Measurements from ENCODE around the gene PGAP1. TPM values are rescaled to one million over a fixed set of nuclear protein-coding genes. Genes with fewer than 3 reads are reported as not detected.
"Not testable (repeated sequence)": the region's sequence is repeated elsewhere in the genome, so short reads cannot be mapped to it uniquely, and the experiment has no call there.

The PGAP1 gene
- total and polyA plus RNA-seq, 5 donors from 2014 or later: 1.1 to 19.2 (median 2.2) TPM

DNA sequence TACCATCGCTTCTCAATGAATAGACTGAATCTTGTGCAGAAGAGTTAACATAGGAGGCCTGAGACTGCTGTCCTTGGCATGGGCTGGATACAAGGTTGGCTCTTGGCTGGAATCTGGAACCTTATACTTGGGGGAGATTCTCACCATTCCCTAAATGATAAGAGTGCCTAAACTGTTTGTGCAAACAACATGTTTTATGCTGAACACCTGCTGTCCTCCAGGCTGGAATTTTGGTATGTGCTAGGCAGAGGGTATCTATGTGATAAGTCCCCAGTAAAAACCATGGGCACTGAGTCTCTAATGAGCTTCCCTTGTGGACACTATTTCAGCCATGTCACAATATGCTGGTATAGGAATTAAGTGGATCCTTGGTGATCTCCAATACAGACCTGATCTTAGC, 12.8 kb downstream of the PGAP1 start:
- Mint-ChIP-seq H3K4me1 (peaks cover 10 to 23% (median 15%) of the 10 kb centered on the region in 4 donors), H3K27me3 (no peaks in the 10 kb centered on the region), H3K4me3 (peak overlapping the region in 1 of 4 donors; percentile 14), H3K36me3 (peaks cover 14% of the 10 kb centered on the region), H3K9me3 (peaks cover 0 to 7% (median 0%) of the 10 kb centered on the region in 7 donors), H3K27ac (peak overlapping the region in 1 of 3 donors; percentile 81)
- ATAC-seq (ENCODE audit: low read depth in 2 of 2): no peak
- no peak for DNase-seq
- peaks cover 12% of the 10 kb centered on the region for H3K4me1 ChIP-seq (ENCODE audit: control insufficient read depth, insufficient read depth, low read length, poor library complexity, severe bottlenecking)
- H3K4me3 ChIP-seq (ENCODE audit: low read depth, low read length): no peak overlapping the region
- no peaks in the 10 kb centered on the region for H3K27me3 ChIP-seq (ENCODE audit: control insufficient read depth, insufficient read depth, low read length)
- peaks cover 4% of the 10 kb centered on the region for H3K36me3 ChIP-seq (ENCODE audit: control insufficient read depth, insufficient read depth, low read length)
- H3K27ac ChIP-seq (ENCODE audit: insufficient read depth, low read length, poor library complexity, severe bottlenecking): peak overlapping the region; percentile 31
- H3K9me3 ChIP-seq (ENCODE audit: control insufficient read depth in 2 of 2, low read length in 2 of 2): no peaks in the 10 kb centered on the region

DNA sequence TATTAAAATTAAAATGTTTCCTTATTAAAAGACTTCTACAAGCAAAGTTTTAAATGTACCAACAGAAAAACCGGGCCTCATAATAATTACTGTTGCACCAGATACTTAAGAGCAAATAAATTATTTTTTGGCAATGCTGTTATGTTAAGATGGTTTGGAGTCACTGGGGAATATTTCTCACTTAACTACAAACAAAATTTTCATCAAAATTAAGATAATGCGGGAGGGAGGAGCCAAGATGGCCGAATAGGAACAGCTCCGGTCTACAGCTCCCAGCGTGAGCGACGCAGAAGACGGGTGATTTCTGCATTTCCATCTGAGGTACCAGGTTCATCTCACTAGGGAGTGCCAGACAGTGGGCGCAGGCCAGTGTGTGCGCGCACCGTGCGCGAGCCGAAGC, 21.1 kb downstream of the PGAP1 start:
- H3K27me3 ChIP-seq (ENCODE audit: control insufficient read depth, insufficient read depth, low read length); H3K27ac ChIP-seq (ENCODE audit: insufficient read depth, low read length, poor library complexity, severe bottlenecking); DNase-seq; ATAC-seq (ENCODE audit: low read depth in 2 of 2); H3K4me1 Mint-ChIP-seq; H3K4me1 ChIP-seq (ENCODE audit: control insufficient read depth, insufficient read depth, low read length, poor library complexity, severe bottlenecking); H3K36me3 Mint-ChIP-seq; H3K9me3 Mint-ChIP-seq; H3K27me3 Mint-ChIP-seq; H3K4me3 ChIP-seq (ENCODE audit: low read depth, low read length); H3K9me3 ChIP-seq (ENCODE audit: control insufficient read depth in 2 of 2, low read length in 2 of 2); H3K27ac Mint-ChIP-seq: not testable (repeated sequence)
- H3K36me3 ChIP-seq (ENCODE audit: control insufficient read depth, insufficient read depth, low read length): peaks cover 10% of the 10 kb centered on the region
- peak overlapping the region in 1 of 4 donors; percentile 43 for H3K4me3 Mint-ChIP-seq

DNA sequence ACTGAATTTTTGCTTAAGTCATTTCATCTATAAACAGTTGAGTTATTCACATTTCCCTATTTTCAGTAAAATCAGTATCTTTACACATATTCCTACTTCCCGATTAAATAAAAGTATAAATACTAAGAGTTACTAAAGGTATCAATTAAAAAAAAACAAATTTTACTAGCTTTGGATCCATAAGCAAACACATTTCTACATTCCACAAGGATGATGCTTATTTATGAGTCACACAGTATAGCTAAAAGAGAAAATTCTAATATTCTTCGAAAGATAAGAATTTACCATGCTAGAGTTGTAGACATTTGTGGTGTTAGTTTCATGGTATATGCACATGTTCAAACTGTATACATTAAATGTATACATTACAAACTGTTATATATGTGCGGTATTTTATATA, 23.7 kb downstream of the PGAP1 start:
- no peaks in the 10 kb centered on the region for H3K27me3 ChIP-seq (ENCODE audit: control insufficient read depth, insufficient read depth, low read length)
- Mint-ChIP-seq H3K36me3 (peaks cover 15% of the 10 kb centered on the region), H3K4me1 (peaks cover 0 to 7% (median 2%) of the 10 kb centered on the region in 4 donors), H3K9me3 (peaks cover 0 to 2% (median 0%) of the 10 kb centered on the region in 7 donors), H3K27me3 (no peaks in the 10 kb centered on the region), H3K27ac (no peak overlapping the region), H3K4me3 (no peak overlapping the region)
- ATAC-seq (ENCODE audit: low read depth in 2 of 2): no peak
- H3K4me3 ChIP-seq (ENCODE audit: low read depth, low read length): no peak overlapping the region
- H3K36me3 ChIP-seq (ENCODE audit: control insufficient read depth, insufficient read depth, low read length): peaks cover 13% of the 10 kb centered on the region
- H3K4me1 ChIP-seq (ENCODE audit: control insufficient read depth, insufficient read depth, low read length, poor library complexity, severe bottlenecking): no peaks in the 10 kb centered on the region
- no peak for DNase-seq
- no peaks in the 10 kb centered on the region for H3K9me3 ChIP-seq (ENCODE audit: control insufficient read depth in 2 of 2, low read length in 2 of 2)
- H3K27ac ChIP-seq (ENCODE audit: insufficient read depth, low read length, poor library complexity, severe bottlenecking): no peak overlapping the region

DNA sequence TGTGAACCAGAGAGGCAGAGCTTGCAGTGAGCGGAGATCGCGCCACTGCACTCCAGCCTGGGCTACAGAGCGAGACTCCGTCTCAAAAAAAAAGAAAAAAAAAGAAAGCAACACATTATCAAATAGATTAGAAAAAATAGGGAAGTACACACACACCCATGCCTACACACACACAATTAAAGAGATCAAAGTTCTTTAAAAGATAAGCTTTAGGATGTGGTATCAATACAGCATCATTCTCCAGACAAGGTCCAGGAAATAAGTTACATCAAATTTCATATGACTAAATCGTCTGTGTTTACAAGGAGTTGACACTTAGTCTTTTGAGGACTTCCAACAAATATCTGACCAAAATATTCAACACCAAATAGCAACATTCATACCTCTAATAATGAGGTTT, 25.7 kb downstream of the PGAP1 start:
- Histone ChIP-seq H3K27me3 (ENCODE audit: control insufficient read depth, insufficient read depth, low read length) (no peaks in the 10 kb centered on the region), H3K36me3 (ENCODE audit: control insufficient read depth, insufficient read depth, low read length) (peaks cover 16% of the 10 kb centered on the region), H3K27ac (ENCODE audit: insufficient read depth, low read length, poor library complexity, severe bottlenecking) (no peak overlapping the region), H3K4me3 (ENCODE audit: low read depth, low read length) (no peak overlapping the region), H3K4me1 (ENCODE audit: control insufficient read depth, insufficient read depth, low read length, poor library complexity, severe bottlenecking) (no peaks in the 10 kb centered on the region), H3K9me3 (ENCODE audit: control insufficient read depth in 2 of 2, low read length in 2 of 2) (no peaks in the 10 kb centered on the region)
- H3K9me3 Mint-ChIP-seq: peaks cover 0 to 2% (median 0%) of the 10 kb centered on the region in 7 donors
- no peaks in the 10 kb centered on the region for H3K27me3 Mint-ChIP-seq
- no peak for DNase-seq
- no peak overlapping the region for H3K4me3 Mint-ChIP-seq
- H3K4me1 Mint-ChIP-seq: peaks cover 0 to 7% (median 2%) of the 10 kb centered on the region in 4 donors
- no peak for ATAC-seq (ENCODE audit: low read depth in 2 of 2)
- H3K36me3 Mint-ChIP-seq: peaks cover 26% of the 10 kb centered on the region
- H3K27ac Mint-ChIP-seq: no peak overlapping the region

DNA sequence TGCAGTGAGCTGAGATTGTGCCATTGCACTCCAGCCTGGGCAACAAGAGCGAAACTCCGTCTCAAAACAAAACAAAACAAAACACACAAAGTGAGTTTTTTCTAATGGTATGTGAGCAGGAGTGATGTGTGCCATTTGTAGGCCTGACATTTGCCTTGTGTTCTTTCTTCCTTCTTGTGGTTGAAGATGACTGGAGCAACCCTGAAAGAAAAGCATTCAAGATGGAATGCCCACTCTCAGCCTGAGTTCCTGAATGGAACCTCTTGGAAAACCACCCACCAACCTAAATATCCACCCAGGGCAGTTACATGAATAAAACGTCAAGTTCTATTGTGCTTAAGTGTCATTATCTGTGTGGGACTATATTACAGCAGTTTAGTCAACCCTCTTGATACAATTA, 26.5 kb downstream of the PGAP1 start:
- Histone ChIP-seq H3K36me3 (ENCODE audit: control insufficient read depth, insufficient read depth, low read length) (peaks cover 21% of the 10 kb centered on the region), H3K27me3 (ENCODE audit: control insufficient read depth, insufficient read depth, low read length) (no peaks in the 10 kb centered on the region), H3K9me3 (ENCODE audit: control insufficient read depth in 2 of 2, low read length in 2 of 2) (no peaks in the 10 kb centered on the region), H3K4me1 (ENCODE audit: control insufficient read depth, insufficient read depth, low read length, poor library complexity, severe bottlenecking) (no peaks in the 10 kb centered on the region), H3K27ac (ENCODE audit: insufficient read depth, low read length, poor library complexity, severe bottlenecking) (no peak overlapping the region), H3K4me3 (ENCODE audit: low read depth, low read length) (no peak overlapping the region)
- Mint-ChIP-seq H3K27ac (peak overlapping the region in 1 of 3 donors; percentile 9), H3K4me3 (no peak overlapping the region), H3K27me3 (no peaks in the 10 kb centered on the region), H3K9me3 (no peaks in the 10 kb centered on the region), H3K36me3 (peaks cover 33% of the 10 kb centered on the region), H3K4me1 (peaks cover 0 to 4% (median under 1%) of the 10 kb centered on the region in 4 donors)
- ATAC-seq (ENCODE audit: low read depth in 2 of 2): no peak
- DNase-seq: no peak

DNA sequence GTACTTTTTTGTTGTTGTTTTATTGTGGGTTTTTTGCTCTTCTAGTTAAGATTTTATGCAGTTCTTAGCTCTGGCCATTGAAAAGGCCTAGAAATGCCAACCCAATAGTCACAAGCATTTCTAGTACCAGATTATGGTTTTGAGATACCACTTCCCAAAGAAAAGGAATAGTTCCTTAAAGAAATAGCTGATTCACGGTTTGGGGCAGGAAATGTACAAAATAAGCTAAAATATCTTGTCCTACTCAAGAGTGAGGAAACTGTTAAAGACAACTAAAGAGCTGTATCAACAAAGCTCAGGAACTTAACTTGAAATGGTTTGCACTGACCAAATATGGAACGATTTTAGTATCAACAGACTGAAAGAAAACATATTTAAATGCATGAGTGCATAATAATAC, 35.4 kb downstream of the PGAP1 start:
- no peaks in the 10 kb centered on the region for H3K27me3 ChIP-seq (ENCODE audit: control insufficient read depth, insufficient read depth, low read length)
- H3K36me3 ChIP-seq (ENCODE audit: control insufficient read depth, insufficient read depth, low read length): peaks cover 15% of the 10 kb centered on the region
- ATAC-seq (ENCODE audit: low read depth in 2 of 2) (no peak), DNase-seq (no peak)
- H3K4me3 ChIP-seq (ENCODE audit: low read depth, low read length): no peak overlapping the region
- H3K9me3 ChIP-seq (ENCODE audit: control insufficient read depth in 2 of 2, low read length in 2 of 2): no peaks in the 10 kb centered on the region
- Mint-ChIP-seq H3K36me3 (peaks cover 48% of the 10 kb centered on the region), H3K27ac (no peak overlapping the region), H3K27me3 (no peaks in the 10 kb centered on the region), H3K4me3 (no peak overlapping the region), H3K4me1 (peaks cover 0 to 6% (median 0%) of the 10 kb centered on the region in 4 donors), H3K9me3 (no peaks in the 10 kb centered on the region)
- no peak overlapping the region for H3K27ac ChIP-seq (ENCODE audit: insufficient read depth, low read length, poor library complexity, severe bottlenecking)
- no peaks in the 10 kb centered on the region for H3K4me1 ChIP-seq (ENCODE audit: control insufficient read depth, insufficient read depth, low read length, poor library complexity, severe bottlenecking)

DNA sequence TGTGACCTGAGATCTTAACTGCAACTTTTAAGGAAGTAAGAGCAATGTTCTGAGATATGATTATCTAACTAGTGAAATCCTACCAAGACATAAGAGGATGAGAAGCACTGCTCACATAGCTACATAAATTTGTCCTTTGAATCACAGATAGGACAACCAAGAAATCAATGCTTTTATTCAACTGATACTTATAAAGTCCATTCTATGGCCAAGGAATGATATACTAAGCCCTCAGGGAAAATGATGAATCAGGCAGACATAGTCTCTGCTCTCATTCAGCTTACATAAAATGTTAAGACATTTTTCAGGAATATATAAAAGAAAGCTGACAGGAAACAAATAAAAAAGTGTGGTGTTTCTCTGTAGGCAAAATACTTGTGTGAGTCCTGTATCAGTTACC, 39.1 kb downstream of the PGAP1 start:
- Histone ChIP-seq H3K27me3 (ENCODE audit: control insufficient read depth, insufficient read depth, low read length) (no peaks in the 10 kb centered on the region), H3K36me3 (ENCODE audit: control insufficient read depth, insufficient read depth, low read length) (peaks cover 19% of the 10 kb centered on the region), H3K4me3 (ENCODE audit: low read depth, low read length) (no peak overlapping the region), H3K4me1 (ENCODE audit: control insufficient read depth, insufficient read depth, low read length, poor library complexity, severe bottlenecking) (no peaks in the 10 kb centered on the region), H3K9me3 (ENCODE audit: control insufficient read depth in 2 of 2, low read length in 2 of 2) (no peaks in the 10 kb centered on the region), H3K27ac (ENCODE audit: insufficient read depth, low read length, poor library complexity, severe bottlenecking) (no peak overlapping the region)
- Mint-ChIP-seq H3K36me3 (peaks cover 44% of the 10 kb centered on the region), H3K27ac (peak overlapping the region in 1 of 3 donors; percentile 17), H3K27me3 (no peaks in the 10 kb centered on the region), H3K4me3 (no peak overlapping the region), H3K9me3 (peaks cover 0 to 2% (median 0%) of the 10 kb centered on the region in 7 donors), H3K4me1 (peaks cover 0 to 2% (median 0%) of the 10 kb centered on the region in 4 donors)
- ATAC-seq (ENCODE audit: low read depth in 2 of 2): no peak
- no peak for DNase-seq

DNA sequence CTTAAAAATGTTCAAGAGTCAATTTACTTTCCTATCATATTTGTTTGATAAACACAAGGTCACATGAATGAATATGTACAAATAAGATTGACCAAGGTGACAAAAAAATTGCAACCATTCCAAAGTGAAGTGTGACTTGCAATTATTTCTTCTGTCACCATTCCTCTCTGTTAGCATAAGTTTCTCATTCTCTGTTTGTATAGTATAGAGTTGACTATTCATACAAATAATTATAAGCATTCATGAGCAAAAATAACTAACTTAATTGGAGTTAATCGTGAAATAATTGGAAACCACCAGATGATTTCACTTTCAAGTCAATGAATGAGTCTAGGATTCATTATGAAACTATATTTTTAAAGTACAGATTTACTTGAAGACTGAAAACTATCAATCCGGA, 42.1 kb downstream of the PGAP1 start:
- H3K9me3 ChIP-seq (ENCODE audit: control insufficient read depth in 2 of 2, low read length in 2 of 2): no peaks in the 10 kb centered on the region
- H3K4me3 ChIP-seq (ENCODE audit: low read depth, low read length): no peak overlapping the region
- H3K27me3 Mint-ChIP-seq: no peaks in the 10 kb centered on the region
- peaks cover 0 to 18% (median 0%) of the 10 kb centered on the region in 7 donors for H3K9me3 Mint-ChIP-seq
- peaks cover 51% of the 10 kb centered on the region for H3K36me3 Mint-ChIP-seq
- no peaks in the 10 kb centered on the region for H3K4me1 Mint-ChIP-seq
- H3K27ac Mint-ChIP-seq: no peak overlapping the region
- no peak for DNase-seq
- no peak overlapping the region for H3K4me3 Mint-ChIP-seq
- H3K4me1 ChIP-seq (ENCODE audit: control insufficient read depth, insufficient read depth, low read length, poor library complexity, severe bottlenecking): no peaks in the 10 kb centered on the region
- H3K36me3 ChIP-seq (ENCODE audit: control insufficient read depth, insufficient read depth, low read length): peaks cover 15% of the 10 kb centered on the region
- no peak for ATAC-seq (ENCODE audit: low read depth in 2 of 2)
- no peaks in the 10 kb centered on the region for H3K27me3 ChIP-seq (ENCODE audit: control insufficient read depth, insufficient read depth, low read length)
- no peak overlapping the region for H3K27ac ChIP-seq (ENCODE audit: insufficient read depth, low read length, poor library complexity, severe bottlenecking)
